Ovary (tissue), 3 donors: ENCODE data around the gene GHRH.

ENCODE experiments used
- CTCF ChIP-seq, 3 donors: fragments of 450-650 bp in 2 of 3; fragments of 200-600 bp in 1 of 3; IDR thresholded peaks; one replicate each; pipeline versions ENCODE4 v1.5.1 to v1.8.0; 2016 to 2022; ENCODE audit warnings: antibody characterized with exemption in 3 of 3, mild to moderate bottlenecking in 1 of 3
- EP300 ChIP-seq: sonication (generic); formaldehyde crosslinking; IDR thresholded peaks from one replicate; pipeline ENCODE4 v1.6.1; 2017; ENCODE audit warnings: antibody characterized with exemption
- POLR2A ChIP-seq: fragments of 450-650 bp; IDR thresholded peaks from one replicate; pipeline ENCODE4 v1.6.1; 2017; ENCODE audit warnings: antibody characterized with exemption, mild to moderate bottlenecking, moderate library complexity
- donor health status: DM: no; HTN: no; CAD: no.

GRCh38 chr20:37279820-37280219 lies 18.2 kb upstream of the GHRH start:
- no peak for TF ChIP-seq CTCF (IDR thresholded peaks at IDR 0.05)
- no peak for TF ChIP-seq POLR2A
- TF ChIP-seq EP300: no peak
